ENCODE results near the gene LHX3.

DNA sequence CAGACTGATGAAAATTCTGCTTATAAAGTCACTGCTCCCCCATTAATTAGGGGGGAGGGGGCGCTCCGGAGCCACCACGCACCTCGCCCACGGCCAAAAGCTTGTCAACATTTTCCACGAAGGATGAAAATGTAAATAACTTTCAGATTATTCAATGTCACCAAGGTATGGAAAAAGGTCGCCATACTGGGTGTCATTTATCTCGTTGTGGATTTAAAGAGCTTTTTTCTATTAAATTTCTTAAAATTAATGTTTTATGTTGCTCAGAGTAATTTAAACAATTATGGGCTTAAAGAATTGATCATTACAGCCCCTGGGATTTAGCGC is 13.0 kb downstream of the LHX3 start:
- TF ChIP-seq, protein P1, sequence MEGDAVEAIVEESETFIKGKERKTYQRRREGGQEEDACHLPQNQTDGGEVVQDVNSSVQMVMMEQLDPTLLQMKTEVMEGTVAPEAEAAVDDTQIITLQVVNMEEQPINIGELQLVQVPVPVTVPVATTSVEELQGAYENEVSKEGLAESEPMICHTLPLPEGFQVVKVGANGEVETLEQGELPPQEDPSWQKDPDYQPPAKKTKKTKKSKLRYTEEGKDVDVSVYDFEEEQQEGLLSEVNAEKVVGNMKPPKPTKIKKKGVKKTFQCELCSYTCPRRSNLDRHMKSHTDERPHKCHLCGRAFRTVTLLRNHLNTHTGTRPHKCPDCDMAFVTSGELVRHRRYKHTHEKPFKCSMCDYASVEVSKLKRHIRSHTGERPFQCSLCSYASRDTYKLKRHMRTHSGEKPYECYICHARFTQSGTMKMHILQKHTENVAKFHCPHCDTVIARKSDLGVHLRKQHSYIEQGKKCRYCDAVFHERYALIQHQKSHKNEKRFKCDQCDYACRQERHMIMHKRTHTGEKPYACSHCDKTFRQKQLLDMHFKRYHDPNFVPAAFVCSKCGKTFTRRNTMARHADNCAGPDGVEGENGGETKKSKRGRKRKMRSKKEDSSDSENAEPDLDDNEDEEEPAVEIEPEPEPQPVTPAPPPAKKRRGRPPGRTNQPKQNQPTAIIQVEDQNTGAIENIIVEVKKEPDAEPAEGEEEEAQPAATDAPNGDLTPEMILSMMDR (IDR thresholded peaks at IDR 0.05) = no peak
- no peak for TF ChIP-seq POLR2A (IDR thresholded peaks at IDR 0.05)

Data from uterus (tissue), 2 donors.